GM12878 (cell line): ENCODE measurements around the gene DAB2IP.

Source experiments
- BACH1 ChIP-seq: fragments of 450-650 bp; IDR thresholded peaks from 2 replicates; pipeline ENCODE4 v1.6.1; 2017; ENCODE audit warnings: mild to moderate bottlenecking, borderline replicate concordance
- CTCF ChIP-seq, 3 experiments: IDR thresholded peaks in 2 of 3; conservative IDR thresholded peaks in 1 of 3; 2 replicates each; pipeline ENCODE4 v1.5.1; 2011; ENCODE audit warnings: low read depth in 3 of 3, low read length in 3 of 3, mild to moderate bottlenecking in 3 of 3, control low read depth in 2 of 3, moderate library complexity in 2 of 3, inconsistent platforms in 1 of 3, mixed read lengths in 1 of 3; ENCODE audit not compliant: control insufficient read depth in 2 of 3, insufficient read depth in 1 of 3; ENCODE audit errors: extremely low read depth in 1 of 3
- SPI1 ChIP-seq: IDR thresholded peaks from 2 replicates; pipeline ENCODE4 v1.6.1; 2011; ENCODE audit warnings: low read depth, mild to moderate bottlenecking, low read length, moderate library complexity, borderline replicate concordance; ENCODE audit not compliant: insufficient read depth

- no peak for TF ChIP-seq CTCF (IDR thresholded peaks at IDR 0.05 in 2 of 3, conservative IDR thresholded peaks at IDR 0.05 in 1 of 3; ENCODE audit: control insufficient read depth in 2 of 3, extremely low read depth in 1 of 3, insufficient read depth in 1 of 3, low read depth in 3 of 3, low read length in 3 of 3)
- TF ChIP-seq SPI1, result no peak
- TF ChIP-seq BACH1, result no peak
These were observed 93.9 kb downstream of the DAB2IP start for GRCh38 chr9:121745396-121745695.
